H9 (cell line): Measurements from ENCODE around the gene VASN. TPM values are rescaled to one million over a fixed set of nuclear protein-coding genes. Genes with fewer than 3 reads are reported as not detected.

Experiments
- DNase-seq: peaks from one replicate; pipeline ENCODE4 v3.0.0-alpha.2; 2017
- H2AFZ ChIP-seq: one replicate; pipeline ENCODE4 v1.6.1; 2013; ENCODE audit warnings: mild to moderate bottlenecking, low read length, control low read depth, moderate library complexity
- H2AK5ac ChIP-seq: 2 replicates; pipeline ENCODE4 v1.6.1; 2013; ENCODE audit warnings: low read length, control low read depth, mixed read lengths; ENCODE audit not compliant: insufficient read length
- H2BK120ac ChIP-seq: one replicate; pipeline ENCODE4 v1.6.1; 2013; ENCODE audit warnings: low read depth, mild to moderate bottlenecking, low read length, control low read depth, inconsistent platforms; ENCODE audit not compliant: poor library complexity, severe bottlenecking
- H2BK12ac ChIP-seq: 2 replicates; pipeline ENCODE4 v1.6.1; 2013; ENCODE audit warnings: low read length, control low read depth, mixed read lengths, low read depth; ENCODE audit not compliant: insufficient read length
- H2BK15ac ChIP-seq: 2 replicates; pipeline ENCODE4 v1.6.1; 2013; ENCODE audit warnings: low read depth, low read length, control low read depth
- H2BK20ac ChIP-seq: one replicate; pipeline ENCODE4 v1.6.1; 2013; ENCODE audit warnings: low read depth, mild to moderate bottlenecking, low read length, control low read depth, inconsistent platforms; ENCODE audit not compliant: poor library complexity, severe bottlenecking
- H2BK5ac ChIP-seq: 2 replicates; pipeline ENCODE4 v1.6.1; 2013; ENCODE audit warnings: low read length, control low read depth, mixed read lengths; ENCODE audit not compliant: insufficient read length
- H3K14ac ChIP-seq: 2 replicates; pipeline ENCODE4 v1.6.1; 2013; ENCODE audit warnings: low read length, control low read depth; ENCODE audit not compliant: insufficient read depth
- H3K18ac ChIP-seq: 2 replicates; pipeline ENCODE4 v1.6.1; 2013; ENCODE audit warnings: low read depth, mild to moderate bottlenecking, mixed read lengths, low read length, control low read depth; ENCODE audit not compliant: insufficient read length
- H3K23ac ChIP-seq: 2 replicates; pipeline ENCODE4 v1.6.1; 2013; ENCODE audit warnings: low read length, control low read depth, mixed read lengths, low read depth; ENCODE audit not compliant: insufficient read length
- H3K23me2 ChIP-seq: 2 replicates; pipeline ENCODE4 v1.6.1; 2013; ENCODE audit warnings: low read depth, mild to moderate bottlenecking, mixed read lengths, low read length, control low read depth; ENCODE audit not compliant: insufficient read length, poor library complexity, severe bottlenecking
- H3K27ac ChIP-seq: 2 replicates; pipeline ENCODE4 v1.5.1; 2013; ENCODE audit warnings: low read length, control low read depth, mixed read lengths, low read depth; ENCODE audit not compliant: insufficient read length
- H3K27me3 ChIP-seq: 2 replicates; pipeline ENCODE4 v1.6.1; 2013; ENCODE audit warnings: low read length, control low read depth, inconsistent platforms; ENCODE audit not compliant: insufficient read depth
- H3K4ac ChIP-seq: 2 replicates; pipeline ENCODE4 v1.6.1; 2013; ENCODE audit warnings: low read depth, mild to moderate bottlenecking, control low read depth, inconsistent platforms, low read length, moderate library complexity
- H3K4me1 ChIP-seq: 2 replicates; pipeline ENCODE4 v1.6.1; 2013; ENCODE audit warnings: low read length, control low read depth, inconsistent platforms; ENCODE audit not compliant: insufficient read depth
- H3K4me2 ChIP-seq: 2 replicates; pipeline ENCODE4 v1.6.1; 2013; ENCODE audit warnings: low read length, control low read depth, mixed read lengths; ENCODE audit not compliant: insufficient read length, insufficient read depth
- H3K56ac ChIP-seq: 2 replicates; pipeline ENCODE4 v1.6.1; 2013; ENCODE audit warnings: low read depth, mild to moderate bottlenecking, mixed read lengths, low read length, control low read depth; ENCODE audit not compliant: insufficient read length
- H3K79me1 ChIP-seq: 2 replicates; pipeline ENCODE4 v1.6.1; 2013; ENCODE audit warnings: low read depth, mild to moderate bottlenecking, moderate library complexity, low read length, control low read depth, inconsistent platforms; ENCODE audit not compliant: insufficient read depth, poor library complexity, severe bottlenecking
- H3K79me2 ChIP-seq: 2 replicates; pipeline ENCODE4 v1.6.1; 2013; ENCODE audit warnings: low read length, control low read depth, inconsistent platforms; ENCODE audit not compliant: insufficient read depth
- H3K9ac ChIP-seq: 2 replicates; pipeline ENCODE4 v1.6.1; 2013; ENCODE audit warnings: low read length, control low read depth, mixed read lengths; ENCODE audit not compliant: insufficient read length; ENCODE audit errors: extremely low read depth
- H3K9me3 ChIP-seq: one replicate; pipeline ENCODE4 v1.6.1; 2013; ENCODE audit warnings: low read depth, low read length, inconsistent platforms; ENCODE audit not compliant: control insufficient read depth
- H3T11ph ChIP-seq: one replicate; pipeline ENCODE4 v1.6.1; 2013; ENCODE audit warnings: mild to moderate bottlenecking, low read length, control low read depth, inconsistent platforms
- H4K20me1 ChIP-seq: one replicate; pipeline ENCODE4 v1.6.1; 2013; ENCODE audit not compliant: control insufficient read depth, insufficient read length, insufficient read depth
- H4K5ac ChIP-seq: 2 replicates; pipeline ENCODE4 v1.6.1; 2013; ENCODE audit warnings: low read depth, mild to moderate bottlenecking, mixed read lengths, low read length, control low read depth; ENCODE audit not compliant: insufficient read length
- H4K8ac ChIP-seq: replicated peaks from 2 replicates; pipeline ENCODE4 v1.6.1; 2013; ENCODE audit warnings: low read length, control low read depth, mixed read lengths, low read depth; ENCODE audit not compliant: insufficient read length
- H4K91ac ChIP-seq: 2 replicates; pipeline ENCODE4 v1.6.1; 2013; ENCODE audit warnings: low read depth, mild to moderate bottlenecking, moderate library complexity, mixed read lengths, low read length, control low read depth; ENCODE audit not compliant: insufficient read length
- H3K27ac Mint-ChIP-seq, 3 experiments: 2 replicates in 2 of 3; 3 replicates in 1 of 3; pipeline ENCODE4 v1.8.0; 2020 to 2021; ENCODE audit warnings: mixed read lengths in 3 of 3, mild to moderate bottlenecking in 1 of 3, moderate library complexity in 1 of 3
- H3K27me3 Mint-ChIP-seq: 2 replicates; pipeline ENCODE4 v1.8.0; 2021; ENCODE audit warnings: low read depth, mild to moderate bottlenecking, moderate library complexity, mixed read lengths
- H3K36me3 Mint-ChIP-seq, 3 experiments: 2 replicates in 2 of 3; 3 replicates in 1 of 3; pipeline ENCODE4 v1.8.0; 2020 to 2021; ENCODE audit warnings: low read depth in 3 of 3, mixed read lengths in 3 of 3; ENCODE audit not compliant: insufficient read depth in 1 of 3
- H3K4me1 Mint-ChIP-seq, 2 experiments: 2 replicates each; pipeline ENCODE4 v1.8.0; 2020; ENCODE audit warnings: mixed read lengths in 2 of 2
- H3K4me3 Mint-ChIP-seq, 2 experiments: 2 replicates in 1 of 2; 3 replicates in 1 of 2; pipeline ENCODE4 v1.8.0; 2020 to 2021; ENCODE audit warnings: mild to moderate bottlenecking in 2 of 2, mixed read lengths in 2 of 2, moderate library complexity in 1 of 2
- H3K9me3 Mint-ChIP-seq, 2 experiments: 2 replicates in 1 of 2; 3 replicates in 1 of 2; pipeline ENCODE4 v1.8.0; 2020; ENCODE audit warnings: mild to moderate bottlenecking in 2 of 2, mixed read lengths in 2 of 2, moderate library complexity in 1 of 2
- WGBS: extraction: QIAGEN DNeasy Blood & Tissue Kit; methylation state at CpG from one replicate; pipeline ENCODE4 v1.1.7; 2013; ENCODE audit warnings: missing lambda C conversion rate, low lambda C conversion rate, mixed read lengths; ENCODE audit not compliant: insufficient read length; ENCODE audit errors: extremely low coverage; 5-methylcytosine and 5-hydroxymethylcytosine counted together
- total RNA-seq: library from RNA; stranded (reverse); gene quantifications from 2 replicates; pipeline ENCODE4 v1.2.1, GENCODE V29; 2021
- TF ChIP-seq, protein P1 (sequence below): fragments of 200-600 bp; sonication (generic); conservative IDR thresholded peaks from 3 replicates; pipeline ENCODE4 v1.8.0; 2021; ENCODE audit warnings: antibody characterized with exemption, mild to moderate bottlenecking

The VASN gene
- total RNA-seq, 1 experiment from 2014 or later: 11.0 TPM

DNA sequence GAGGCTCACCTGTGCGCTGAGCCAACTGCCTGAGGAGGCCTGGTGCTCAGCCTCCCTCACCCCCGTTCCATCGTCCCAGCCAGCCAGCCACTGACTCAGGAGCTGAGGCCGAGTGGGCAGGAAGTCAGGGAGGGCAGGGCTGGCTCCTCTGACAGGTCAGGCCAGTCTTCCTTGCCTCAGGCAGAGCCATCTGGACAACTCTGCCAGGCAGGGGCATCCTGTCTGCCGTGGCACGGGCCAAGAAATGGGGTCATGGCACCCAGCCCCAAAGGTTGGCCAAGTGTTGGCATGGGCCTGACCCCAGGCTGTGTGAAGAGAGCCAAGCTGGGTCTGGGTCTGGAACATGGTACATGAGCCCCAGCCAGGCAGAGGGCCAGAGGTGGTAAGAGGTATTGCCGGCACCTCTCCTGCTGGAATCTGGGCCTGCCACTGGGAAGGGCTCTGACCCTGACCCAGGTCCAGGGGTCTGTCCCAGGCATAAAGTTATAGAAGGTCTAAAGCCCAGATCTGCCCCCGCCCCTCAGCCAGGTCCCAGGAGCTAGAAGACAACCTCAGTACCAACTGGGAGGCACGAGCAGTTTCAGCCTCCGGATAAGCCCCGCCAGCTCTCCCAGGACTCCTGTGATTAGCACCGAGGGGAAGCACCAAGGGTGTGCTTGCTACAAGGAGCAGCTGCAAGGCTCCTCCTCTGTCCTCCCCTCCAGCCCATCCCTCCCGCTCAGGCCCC, 2.5 kb upstream of the VASN start:
- H3K23ac ChIP-seq: no peak overlapping the region
- WGBS: no CpG with 5 or more reads among the region's 13 CpGs

More for the DNA sequence above, 2.5 kb upstream of the VASN start:
- Histone ChIP-seq H4K5ac (no peak overlapping the region), H3K14ac (no peak overlapping the region), H2BK12ac (no peak overlapping the region), H3T11ph (no peak overlapping the region), H3K4me1 (peaks cover 4% of the 10 kb centered on the region; the same call in 1 of the 2 replicates), H2AFZ (no peak overlapping the region), H2BK120ac (no peak overlapping the region), H3K27me3 (no peaks in the 10 kb centered on the region), H2AK5ac (no peak overlapping the region), H2BK20ac (no peak overlapping the region), H4K20me1 (no peaks in the 10 kb centered on the region), H3K23me2 (no peaks in the 10 kb centered on the region), H3K79me1 (no peaks in the 10 kb centered on the region), H3K4ac (no peak overlapping the region), H3K27ac (no peak overlapping the region), H2BK15ac (no peak overlapping the region), H3K9ac (no peak overlapping the region), H3K79me2 (no peaks in the 10 kb centered on the region), H2BK5ac (no peak overlapping the region), H3K4me2 (no peak overlapping the region), H4K8ac (no peak overlapping the region), H4K91ac (no peak overlapping the region), H3K56ac (no peak overlapping the region), H3K9me3 (no peaks in the 10 kb centered on the region), H3K18ac (no peak overlapping the region)
- Mint-ChIP-seq H3K4me3 (no peak overlapping the region), H3K27ac (peak overlapping the region in 1 of 3 experiments; percentile 72; a peak in 1 of 7 replicates), H3K27me3 (no peaks in the 10 kb centered on the region), H3K9me3 (no peaks in the 10 kb centered on the region), H3K36me3 (no peaks in the 10 kb centered on the region), H3K4me1 (peaks cover 11 to 19% of the 10 kb centered on the region in 2 experiments)
- no peak for DNase-seq
- TF ChIP-seq, protein P1, sequence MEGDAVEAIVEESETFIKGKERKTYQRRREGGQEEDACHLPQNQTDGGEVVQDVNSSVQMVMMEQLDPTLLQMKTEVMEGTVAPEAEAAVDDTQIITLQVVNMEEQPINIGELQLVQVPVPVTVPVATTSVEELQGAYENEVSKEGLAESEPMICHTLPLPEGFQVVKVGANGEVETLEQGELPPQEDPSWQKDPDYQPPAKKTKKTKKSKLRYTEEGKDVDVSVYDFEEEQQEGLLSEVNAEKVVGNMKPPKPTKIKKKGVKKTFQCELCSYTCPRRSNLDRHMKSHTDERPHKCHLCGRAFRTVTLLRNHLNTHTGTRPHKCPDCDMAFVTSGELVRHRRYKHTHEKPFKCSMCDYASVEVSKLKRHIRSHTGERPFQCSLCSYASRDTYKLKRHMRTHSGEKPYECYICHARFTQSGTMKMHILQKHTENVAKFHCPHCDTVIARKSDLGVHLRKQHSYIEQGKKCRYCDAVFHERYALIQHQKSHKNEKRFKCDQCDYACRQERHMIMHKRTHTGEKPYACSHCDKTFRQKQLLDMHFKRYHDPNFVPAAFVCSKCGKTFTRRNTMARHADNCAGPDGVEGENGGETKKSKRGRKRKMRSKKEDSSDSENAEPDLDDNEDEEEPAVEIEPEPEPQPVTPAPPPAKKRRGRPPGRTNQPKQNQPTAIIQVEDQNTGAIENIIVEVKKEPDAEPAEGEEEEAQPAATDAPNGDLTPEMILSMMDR: no peak
